ENCODE results near the gene LIN7C.
"Not testable (repeated sequence)": the region's sequence is repeated elsewhere in the genome, so short reads cannot be mapped to it uniquely, and the experiment has no call there.

Gene LIN7C

DNA sequence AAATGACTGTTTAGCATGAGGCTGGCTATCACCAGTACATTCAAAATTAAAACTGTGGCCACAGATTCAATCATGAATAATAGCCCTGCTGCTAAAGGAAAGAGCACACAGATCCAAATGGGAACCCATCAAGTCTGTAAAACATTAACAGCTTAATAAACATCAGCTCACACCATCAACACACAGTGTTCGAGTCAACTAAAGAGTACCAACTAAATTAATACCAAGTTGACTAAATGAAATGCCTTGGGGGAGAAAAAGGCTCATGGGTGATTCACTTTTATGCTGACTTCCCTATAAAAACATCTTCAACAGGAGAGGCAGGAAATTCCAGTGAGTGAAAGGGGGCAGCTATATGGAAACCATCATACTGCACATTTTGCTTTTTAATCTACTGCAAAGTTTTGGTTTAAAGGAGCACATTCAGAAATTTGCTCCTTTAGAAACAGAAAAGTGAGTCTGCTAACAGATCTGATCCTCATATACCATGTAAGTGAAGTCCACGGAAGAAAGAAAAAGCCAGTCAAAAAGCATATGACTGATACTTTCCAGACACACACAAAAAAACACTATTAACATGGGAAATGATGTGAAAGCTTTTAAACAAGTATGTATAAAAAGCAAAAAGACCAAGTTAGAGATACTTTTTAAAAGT lies 50.3 kb downstream of the LIN7C start:
- Histone ChIP-seq H3K9me3 (ENCODE audit: low read length) (no peaks in the 10 kb centered on the region), H3K36me3 (ENCODE audit: insufficient read depth, low read length) (no peaks in the 10 kb centered on the region), H3K9ac (ENCODE audit: low read length) (no peak overlapping the region), H3K4me1 (ENCODE audit: insufficient read depth, low read length) (peaks cover 25% of the 10 kb centered on the region), H3K4me3 (ENCODE audit: low read depth in 1 of 2, low read length in 2 of 2) (no peak overlapping the region), H3K27ac (ENCODE audit: low read depth, low read length) (no peak overlapping the region), H3K27me3 (ENCODE audit: control insufficient read depth in 1 of 2, insufficient read depth in 2 of 2, low read length in 2 of 2) (no peaks in the 10 kb centered on the region)

DNA sequence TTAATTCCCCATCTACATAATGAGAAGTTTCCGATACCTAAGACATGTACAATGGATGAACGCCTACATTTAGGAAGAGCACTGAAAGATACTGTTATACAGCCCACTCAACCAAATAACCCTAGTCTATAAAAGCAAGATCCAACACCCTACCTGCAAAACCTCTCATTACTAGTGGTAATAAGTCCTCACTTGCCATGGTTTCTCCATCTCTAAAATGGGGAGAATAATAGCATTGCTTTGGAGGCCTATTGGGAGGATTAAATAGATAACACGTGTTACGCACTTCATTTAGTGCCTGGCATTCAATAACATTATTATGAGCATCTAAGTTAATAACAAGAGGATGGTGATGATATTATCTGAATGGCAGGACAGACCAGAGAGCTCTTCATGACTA lies 50.9 kb downstream of the LIN7C start:
- Histone ChIP-seq H3K27ac (ENCODE audit: low read depth, low read length) (no peak overlapping the region), H3K27me3 (ENCODE audit: control insufficient read depth in 1 of 2, insufficient read depth in 2 of 2, low read length in 2 of 2) (no peaks in the 10 kb centered on the region), H3K9me3 (ENCODE audit: low read length) (no peaks in the 10 kb centered on the region), H3K4me1 (ENCODE audit: insufficient read depth, low read length) (peaks cover 31% of the 10 kb centered on the region), H3K36me3 (ENCODE audit: insufficient read depth, low read length) (no peaks in the 10 kb centered on the region), H3K9ac (ENCODE audit: low read length) (no peak overlapping the region), H3K4me3 (ENCODE audit: low read depth in 1 of 2, low read length in 2 of 2) (no peak overlapping the region)

DNA sequence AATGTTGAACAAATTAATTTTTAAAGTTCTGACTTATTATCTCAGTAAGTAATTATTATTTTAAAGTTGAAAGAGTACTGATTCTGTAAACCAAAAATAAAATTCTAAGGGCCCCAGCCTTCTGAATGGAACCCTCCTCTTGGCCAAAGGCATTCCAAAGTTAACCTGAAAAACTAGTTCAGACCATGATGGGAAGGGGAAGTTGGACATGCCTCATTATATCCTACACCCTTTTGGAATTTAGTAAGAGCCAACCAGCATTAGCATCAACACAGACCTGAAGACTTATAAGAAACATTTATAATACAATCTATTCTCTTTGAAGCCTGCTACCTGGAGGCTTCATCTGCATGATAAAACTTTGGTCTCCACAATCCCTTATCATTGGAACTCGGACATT lies 52.9 kb downstream of the LIN7C start:
- H3K4me3 ChIP-seq (ENCODE audit: low read depth in 1 of 2, low read length in 2 of 2) = no peak overlapping the region
- no peaks in the 10 kb centered on the region for H3K9me3 ChIP-seq (ENCODE audit: low read length)
- no peaks in the 10 kb centered on the region for H3K36me3 ChIP-seq (ENCODE audit: insufficient read depth, low read length)
- H3K27me3 ChIP-seq (ENCODE audit: control insufficient read depth in 1 of 2, insufficient read depth in 2 of 2, low read length in 2 of 2) = no peaks in the 10 kb centered on the region
- H3K27ac ChIP-seq (ENCODE audit: low read depth, low read length) = no peak overlapping the region
- no peak overlapping the region for H3K9ac ChIP-seq (ENCODE audit: low read length)
- H3K4me1 ChIP-seq (ENCODE audit: insufficient read depth, low read length) = peaks cover 33% of the 10 kb centered on the region

DNA sequence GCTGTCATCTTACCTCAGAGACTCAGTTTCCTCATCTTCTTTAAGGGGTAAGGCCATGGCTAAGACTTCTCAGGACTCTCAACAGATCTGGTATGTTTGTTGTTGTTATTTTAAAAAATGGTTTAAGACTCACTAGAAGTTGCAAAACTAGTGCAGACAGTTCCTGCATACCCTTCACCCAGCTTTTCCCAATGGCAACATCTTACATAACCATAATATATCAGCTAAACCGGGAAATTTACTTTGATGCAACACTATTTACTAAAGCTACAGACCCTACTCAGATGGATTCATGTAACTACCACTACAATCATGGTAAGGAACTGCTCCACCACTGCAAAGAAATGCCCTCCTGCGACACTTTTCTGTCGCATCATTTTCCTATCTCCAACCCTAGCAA lies 54.4 kb downstream of the LIN7C start:
- Histone ChIP-seq H3K27ac (ENCODE audit: low read depth, low read length) (no peak overlapping the region), H3K36me3 (ENCODE audit: insufficient read depth, low read length) (no peaks in the 10 kb centered on the region), H3K4me1 (ENCODE audit: insufficient read depth, low read length) (peaks cover 33% of the 10 kb centered on the region), H3K27me3 (ENCODE audit: control insufficient read depth in 1 of 2, insufficient read depth in 2 of 2, low read length in 2 of 2) (no peaks in the 10 kb centered on the region), H3K9ac (ENCODE audit: low read length) (no peak overlapping the region), H3K4me3 (ENCODE audit: low read depth in 1 of 2, low read length in 2 of 2) (no peak overlapping the region), H3K9me3 (ENCODE audit: low read length) (no peaks in the 10 kb centered on the region)

DNA sequence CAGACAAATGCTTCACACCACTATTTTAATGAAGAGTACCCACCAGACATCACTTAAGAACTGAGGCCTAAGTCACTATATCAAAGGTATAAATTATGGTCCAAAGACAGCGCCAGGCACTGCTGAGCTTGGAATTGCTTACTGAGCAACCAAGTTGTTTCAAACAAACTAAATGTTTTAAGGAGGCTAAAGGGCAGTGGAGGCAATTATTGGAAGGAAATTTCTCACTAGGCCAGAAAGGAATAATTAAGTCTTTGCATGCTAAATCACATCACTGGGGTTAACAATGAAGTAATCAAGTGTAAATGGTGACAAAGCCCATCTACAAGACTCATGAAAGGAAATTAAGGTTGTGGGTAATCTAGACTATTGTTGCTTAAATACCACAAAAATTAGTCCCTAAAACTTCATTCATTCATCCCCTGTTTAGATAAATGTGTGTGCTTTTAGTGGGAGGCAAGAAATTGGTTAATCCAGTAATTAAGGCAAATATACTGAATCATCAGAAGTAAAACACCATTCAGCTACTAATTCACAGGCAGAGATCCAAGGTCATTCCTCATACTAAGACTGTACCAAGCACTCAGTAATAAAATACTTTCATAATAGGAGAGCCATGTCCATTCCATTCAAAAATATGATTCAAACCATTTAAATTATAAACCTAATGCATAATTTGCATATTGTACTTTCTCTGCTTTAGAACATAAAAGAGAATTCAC lies 55.2 kb downstream of the LIN7C start:
- H3K4me1 ChIP-seq (ENCODE audit: insufficient read depth, low read length) = peaks cover 29% of the 10 kb centered on the region
- no peak overlapping the region for H3K27ac ChIP-seq (ENCODE audit: low read depth, low read length)

DNA sequence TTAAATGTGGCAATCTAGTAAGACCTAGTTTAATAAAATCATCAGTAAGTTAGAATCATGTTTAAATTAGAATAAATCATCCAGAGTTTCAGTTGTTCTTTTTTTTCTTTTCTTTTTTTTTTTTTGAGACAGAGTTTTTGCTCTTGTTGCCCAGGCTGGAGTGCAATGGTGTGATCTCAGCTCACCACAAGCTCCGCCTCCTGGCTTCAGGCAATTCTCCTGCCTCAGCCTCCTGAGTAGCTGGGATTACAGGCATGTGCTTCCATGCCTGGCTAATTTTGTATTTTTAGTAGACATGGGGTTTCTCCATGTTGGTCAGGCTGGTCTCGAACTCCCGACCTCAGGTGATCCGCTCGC lies 58.4 kb downstream of the LIN7C start:
- H3K9ac ChIP-seq (ENCODE audit: low read length); H3K27me3 ChIP-seq (ENCODE audit: control insufficient read depth in 1 of 2, insufficient read depth in 2 of 2, low read length in 2 of 2); H3K9me3 ChIP-seq (ENCODE audit: low read length); H3K4me3 ChIP-seq (ENCODE audit: low read depth in 1 of 2, low read length in 2 of 2); H3K36me3 ChIP-seq (ENCODE audit: insufficient read depth, low read length); H3K27ac ChIP-seq (ENCODE audit: low read depth, low read length): not testable (repeated sequence)
- peaks cover 23% of the 10 kb centered on the region for H3K4me1 ChIP-seq (ENCODE audit: insufficient read depth, low read length)

More for the DNA sequence above, 55.2 kb downstream of the LIN7C start:
- no peaks in the 10 kb centered on the region for H3K9me3 ChIP-seq (ENCODE audit: low read length)
- H3K4me3 ChIP-seq (ENCODE audit: low read depth in 1 of 2, low read length in 2 of 2) = no peak overlapping the region
- H3K27me3 ChIP-seq (ENCODE audit: control insufficient read depth in 1 of 2, insufficient read depth in 2 of 2, low read length in 2 of 2) = no peaks in the 10 kb centered on the region
- no peaks in the 10 kb centered on the region for H3K36me3 ChIP-seq (ENCODE audit: insufficient read depth, low read length)
- H3K9ac ChIP-seq (ENCODE audit: low read length) = no peak overlapping the region

DNA sequence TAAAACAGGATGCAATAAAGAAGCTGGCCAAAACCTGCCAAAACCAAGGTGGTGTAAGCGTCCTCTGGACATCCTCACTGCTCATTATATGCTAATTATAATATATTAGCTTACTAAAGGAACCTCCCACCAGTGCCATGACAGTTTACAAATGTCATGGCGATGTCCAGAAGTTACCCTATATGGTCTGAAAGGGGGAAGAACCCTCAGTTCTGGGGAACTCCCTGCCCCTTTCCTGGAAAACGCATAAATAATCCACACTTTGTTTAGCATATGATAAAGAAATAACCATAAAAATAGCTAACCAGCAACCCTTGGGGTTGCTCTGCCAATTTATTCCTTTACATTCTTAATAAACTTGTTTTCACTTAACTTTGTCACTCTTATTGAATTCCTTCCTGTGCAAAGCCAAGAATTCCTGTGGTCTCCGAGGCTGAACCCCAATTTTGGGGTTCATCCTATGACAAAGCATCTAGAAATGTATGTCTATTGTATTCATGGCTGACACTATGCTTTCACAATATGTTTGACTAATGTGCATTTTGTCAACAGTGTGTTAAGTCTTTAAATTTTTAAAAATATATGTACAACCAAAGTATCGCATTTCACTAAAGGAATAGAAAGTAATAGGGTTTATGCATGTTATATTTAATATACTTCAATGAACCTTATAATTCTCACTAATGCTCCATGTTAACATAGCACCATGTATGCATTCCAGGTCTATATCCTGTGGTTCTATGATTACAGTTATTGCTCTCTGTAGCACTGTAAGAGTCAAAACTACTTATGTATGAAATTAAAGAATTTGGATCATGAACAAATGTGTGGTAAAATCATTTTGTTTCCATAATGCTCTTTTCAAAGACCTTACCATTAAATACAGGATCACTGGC lies 59.0 kb downstream of the LIN7C start:
- Histone ChIP-seq H3K27ac (ENCODE audit: low read depth, low read length) (no peak overlapping the region), H3K36me3 (ENCODE audit: insufficient read depth, low read length) (no peaks in the 10 kb centered on the region), H3K27me3 (ENCODE audit: control insufficient read depth in 1 of 2, insufficient read depth in 2 of 2, low read length in 2 of 2) (no peaks in the 10 kb centered on the region), H3K9ac (ENCODE audit: low read length) (no peak overlapping the region), H3K4me3 (ENCODE audit: low read depth in 1 of 2, low read length in 2 of 2) (no peak overlapping the region), H3K4me1 (ENCODE audit: insufficient read depth, low read length) (peaks cover 23% of the 10 kb centered on the region), H3K9me3 (ENCODE audit: low read length) (no peaks in the 10 kb centered on the region)

DNA sequence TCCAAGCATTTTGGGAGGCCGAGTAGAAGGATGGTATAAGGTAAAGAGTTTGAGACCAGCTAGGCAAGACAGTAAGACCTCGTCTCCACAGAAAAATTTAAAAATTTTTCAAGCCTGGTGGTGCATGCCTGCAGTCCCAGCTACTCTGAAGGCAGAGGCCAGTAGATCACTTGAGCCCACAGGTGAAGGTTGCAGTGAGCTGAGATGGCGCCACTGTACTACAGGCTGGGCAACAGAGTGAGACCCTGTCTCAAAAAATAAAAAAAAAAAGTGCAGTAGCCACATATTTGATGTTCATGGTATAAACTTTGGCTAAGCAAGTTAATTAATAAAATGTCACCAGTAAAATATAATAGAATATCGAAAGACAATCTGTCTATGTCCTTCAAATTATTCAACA lies 60.9 kb downstream of the LIN7C start:
- H3K9me3 ChIP-seq (ENCODE audit: low read length) = no peaks in the 10 kb centered on the region
- no peak overlapping the region for H3K9ac ChIP-seq (ENCODE audit: low read length)
- H3K4me1 ChIP-seq (ENCODE audit: insufficient read depth, low read length) = peaks cover 6% of the 10 kb centered on the region
- H3K4me3 ChIP-seq (ENCODE audit: low read depth in 1 of 2, low read length in 2 of 2) = no peak overlapping the region
- H3K27me3 ChIP-seq (ENCODE audit: control insufficient read depth in 1 of 2, insufficient read depth in 2 of 2, low read length in 2 of 2) = no peaks in the 10 kb centered on the region
- H3K36me3 ChIP-seq (ENCODE audit: insufficient read depth, low read length) = no peaks in the 10 kb centered on the region
- no peak overlapping the region for H3K27ac ChIP-seq (ENCODE audit: low read depth, low read length)

DNA sequence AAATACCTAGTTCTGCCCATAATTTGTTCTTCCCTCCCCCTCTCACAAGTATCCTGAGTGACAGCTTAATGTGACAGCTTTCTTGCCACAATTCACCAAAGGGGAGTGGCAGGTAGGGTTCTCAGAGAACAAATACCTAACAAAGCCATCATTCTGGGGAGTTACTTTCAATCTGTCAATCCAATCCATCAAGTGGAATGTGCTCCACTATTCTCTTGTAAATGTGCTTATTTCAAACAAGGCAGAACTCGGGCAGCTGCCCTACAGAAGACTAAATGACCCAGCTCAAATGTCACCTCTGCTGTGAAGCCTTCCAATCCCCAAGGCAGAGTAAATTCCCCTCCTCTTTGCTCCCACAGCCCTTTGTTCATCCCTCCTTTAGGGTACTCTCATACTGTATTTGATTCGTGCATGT lies 61.8 kb downstream of the LIN7C start:
- Histone ChIP-seq H3K4me3 (ENCODE audit: low read depth in 1 of 2, low read length in 2 of 2) (no peak overlapping the region), H3K27ac (ENCODE audit: low read depth, low read length) (no peak overlapping the region), H3K9me3 (ENCODE audit: low read length) (no peaks in the 10 kb centered on the region), H3K4me1 (ENCODE audit: insufficient read depth, low read length) (peaks cover 5% of the 10 kb centered on the region), H3K9ac (ENCODE audit: low read length) (no peak overlapping the region), H3K36me3 (ENCODE audit: insufficient read depth, low read length) (no peaks in the 10 kb centered on the region), H3K27me3 (ENCODE audit: control insufficient read depth in 1 of 2, insufficient read depth in 2 of 2, low read length in 2 of 2) (no peaks in the 10 kb centered on the region)
